MM.1S (cell line): ENCODE measurements around the gene RWDD2A.

Experiments
- DNase-seq: peaks from one replicate; pipeline ENCODE4 v3.0.0-alpha.2; 2015
- H2AFZ ChIP-seq: fragments of 300-600 bp; sonication (generic); 2 replicates; pipeline ENCODE4 v1.6.0; 2016; ENCODE audit warnings: antibody characterized with exemption, low read length
- H3F3A ChIP-seq: fragments of 300-600 bp; sonication (generic); 2 replicates; pipeline ENCODE4 v1.6.1; 2016; ENCODE audit warnings: mild to moderate bottlenecking, antibody characterized with exemption, low read length, moderate library complexity, mixed read lengths; ENCODE audit not compliant: insufficient read depth
- H3K27ac ChIP-seq: fragments of 300-600 bp; sonication (generic); 2 replicates; pipeline ENCODE4 v1.5.1; 2016; ENCODE audit warnings: mild to moderate bottlenecking, low read length
- H3K27me3 ChIP-seq: fragments of 300-600 bp; sonication (generic); replicated peaks from 2 replicates; pipeline ENCODE4 v1.6.0; 2016; ENCODE audit warnings: low read length; ENCODE audit not compliant: insufficient read depth
- H3K36me3 ChIP-seq: fragments of 300-600 bp; sonication (generic); replicated peaks from 2 replicates; pipeline ENCODE4 v1.6.1; 2016; ENCODE audit warnings: mild to moderate bottlenecking, low read length, mixed read lengths; ENCODE audit not compliant: insufficient read depth
- H3K4me1 ChIP-seq: fragments of 300-600 bp; sonication (generic); 2 replicates; pipeline ENCODE4 v1.6.1; 2016; ENCODE audit warnings: low read length, mixed read lengths
- H3K4me2 ChIP-seq: fragments of 300-600 bp; sonication (generic); 2 replicates; pipeline ENCODE4 v1.6.0; 2016; ENCODE audit warnings: low read depth, low read length
- H3K4me3 ChIP-seq: fragments of 300-600 bp; sonication (generic); 2 replicates; pipeline ENCODE4 v1.5.1; 2016; ENCODE audit warnings: low read length, mixed read lengths
- H3K79me2 ChIP-seq: fragments of 300-600 bp; sonication (generic); 2 replicates; pipeline ENCODE4 v1.6.1; 2016; ENCODE audit warnings: mixed run types, low read length, mixed read lengths
- H3K9ac ChIP-seq: fragments of 300-600 bp; sonication (generic); 2 replicates; pipeline ENCODE4 v1.6.1; 2016; ENCODE audit warnings: low read length, mixed read lengths
- H3K9me2 ChIP-seq: fragments of 300-600 bp; sonication (generic); replicated peaks from 2 replicates; pipeline ENCODE4 v1.6.1; 2016; ENCODE audit warnings: mild to moderate bottlenecking, low read length, mixed read lengths; ENCODE audit not compliant: insufficient read depth
- H3K9me3 ChIP-seq: fragments of 300-600 bp; sonication (generic); replicated peaks from 2 replicates; pipeline ENCODE4 v1.6.1; 2016; ENCODE audit warnings: mild to moderate bottlenecking, low read length, mixed read lengths; ENCODE audit not compliant: insufficient read depth
- H4K20me1 ChIP-seq: fragments of 300-600 bp; sonication (generic); 2 replicates; pipeline ENCODE4 v1.6.1; 2016; ENCODE audit warnings: mild to moderate bottlenecking, low read length, moderate library complexity, mixed read lengths; ENCODE audit not compliant: insufficient read depth
- EZH2 ChIP-seq: fragments of 300-600 bp; sonication (generic); optimal IDR thresholded peaks from 2 replicates; pipeline ENCODE3; 2017; ENCODE audit warnings: low read depth, mild to moderate bottlenecking, antibody characterized with exemption, low read length, mixed read lengths
- EZH2phosphoT487 ChIP-seq: fragments of 300-600 bp; sonication (generic); IDR thresholded peaks from 2 replicates; pipeline ENCODE4 v1.6.1; 2018; ENCODE audit warnings: antibody characterized with exemption, low read length
- TF ChIP-seq, protein P1 (sequence below): fragments of 300-600 bp; sonication (generic); IDR thresholded peaks from 2 replicates; pipeline ENCODE4 v1.5.1; 2016; ENCODE audit warnings: antibody characterized with exemption, low read length, mixed read lengths

RWDD2A gene

DNA sequence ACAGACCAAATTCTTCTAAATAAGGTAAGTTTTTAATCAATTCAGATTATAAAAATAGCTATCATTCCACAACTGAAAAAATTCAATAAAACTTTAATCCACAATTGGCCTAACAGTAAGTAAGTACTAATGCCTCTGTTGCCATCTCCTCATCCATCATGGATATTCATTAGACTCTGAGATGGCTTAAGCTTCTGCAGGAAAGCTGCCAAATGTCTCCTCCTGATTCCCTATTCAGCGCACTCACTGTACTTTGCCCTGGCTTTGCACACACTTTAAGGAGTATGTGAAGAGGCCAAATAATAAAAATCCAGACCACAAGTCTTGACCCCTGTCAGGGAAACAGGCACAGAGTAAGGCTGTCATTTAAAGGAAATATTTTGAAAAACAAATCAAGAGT, 23.6 kb upstream of the RWDD2A start:
- Histone ChIP-seq H2AFZ (no peak overlapping the region), H3K79me2 (no peaks in the 10 kb centered on the region), H3K9me3 (no peaks in the 10 kb centered on the region), H3K9ac (no peak overlapping the region), H3K9me2 (no peaks in the 10 kb centered on the region), H3F3A (peaks cover 7% of the 10 kb centered on the region; the same call in 1 of the 2 replicates), H3K27me3 (no peaks in the 10 kb centered on the region), H3K4me1 (peaks cover 22% of the 10 kb centered on the region), H3K27ac (no peak overlapping the region), H3K4me2 (no peak overlapping the region), H3K4me3 (no peak overlapping the region), H3K36me3 (peaks cover 28% of the 10 kb centered on the region; the same call in 1 of the 2 replicates), H4K20me1 (no peaks in the 10 kb centered on the region)
- TF ChIP-seq, protein P1, sequence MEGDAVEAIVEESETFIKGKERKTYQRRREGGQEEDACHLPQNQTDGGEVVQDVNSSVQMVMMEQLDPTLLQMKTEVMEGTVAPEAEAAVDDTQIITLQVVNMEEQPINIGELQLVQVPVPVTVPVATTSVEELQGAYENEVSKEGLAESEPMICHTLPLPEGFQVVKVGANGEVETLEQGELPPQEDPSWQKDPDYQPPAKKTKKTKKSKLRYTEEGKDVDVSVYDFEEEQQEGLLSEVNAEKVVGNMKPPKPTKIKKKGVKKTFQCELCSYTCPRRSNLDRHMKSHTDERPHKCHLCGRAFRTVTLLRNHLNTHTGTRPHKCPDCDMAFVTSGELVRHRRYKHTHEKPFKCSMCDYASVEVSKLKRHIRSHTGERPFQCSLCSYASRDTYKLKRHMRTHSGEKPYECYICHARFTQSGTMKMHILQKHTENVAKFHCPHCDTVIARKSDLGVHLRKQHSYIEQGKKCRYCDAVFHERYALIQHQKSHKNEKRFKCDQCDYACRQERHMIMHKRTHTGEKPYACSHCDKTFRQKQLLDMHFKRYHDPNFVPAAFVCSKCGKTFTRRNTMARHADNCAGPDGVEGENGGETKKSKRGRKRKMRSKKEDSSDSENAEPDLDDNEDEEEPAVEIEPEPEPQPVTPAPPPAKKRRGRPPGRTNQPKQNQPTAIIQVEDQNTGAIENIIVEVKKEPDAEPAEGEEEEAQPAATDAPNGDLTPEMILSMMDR, result no peak
- TF ChIP-seq EZH2phosphoT487 (no peak), EZH2 (no peak)
- no peak for DNase-seq

DNA sequence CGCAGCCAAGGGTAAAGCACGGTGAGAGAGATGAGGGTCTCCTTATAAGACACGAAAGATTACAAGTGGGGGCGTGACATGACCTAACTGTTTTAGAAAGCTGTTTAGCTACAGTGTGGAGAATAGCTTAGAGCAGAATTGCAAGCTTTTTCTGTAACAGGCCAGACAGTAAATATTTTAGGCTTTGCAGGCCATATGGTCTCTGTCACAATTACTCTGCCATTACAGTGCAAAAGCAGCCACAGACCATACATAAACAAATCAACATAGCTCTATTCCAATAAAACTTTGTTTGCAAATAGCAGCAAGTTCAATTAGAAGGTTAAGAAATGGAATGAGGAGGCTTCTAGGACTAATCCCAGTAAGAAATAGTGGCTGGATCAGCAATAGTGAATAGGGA, 16.9 kb upstream of the RWDD2A start:
- Histone ChIP-seq H3K4me2 (no peak overlapping the region), H3F3A (peaks cover 7% of the 10 kb centered on the region; the same call in 1 of the 2 replicates), H3K4me3 (no peak overlapping the region), H3K9me3 (no peaks in the 10 kb centered on the region), H3K4me1 (peaks cover 19% of the 10 kb centered on the region), H3K79me2 (no peaks in the 10 kb centered on the region), H3K36me3 (peaks cover 3% of the 10 kb centered on the region; the same call in 1 of the 2 replicates), H3K27me3 (no peaks in the 10 kb centered on the region), H3K27ac (no peak overlapping the region), H3K9ac (no peak overlapping the region), H4K20me1 (no peaks in the 10 kb centered on the region), H3K9me2 (no peaks in the 10 kb centered on the region), H2AFZ (no peak overlapping the region)
- TF ChIP-seq EZH2phosphoT487, result no peak
- TF ChIP-seq, protein P1, result no peak
- no peak for TF ChIP-seq EZH2
- DNase-seq, result no peak

DNA sequence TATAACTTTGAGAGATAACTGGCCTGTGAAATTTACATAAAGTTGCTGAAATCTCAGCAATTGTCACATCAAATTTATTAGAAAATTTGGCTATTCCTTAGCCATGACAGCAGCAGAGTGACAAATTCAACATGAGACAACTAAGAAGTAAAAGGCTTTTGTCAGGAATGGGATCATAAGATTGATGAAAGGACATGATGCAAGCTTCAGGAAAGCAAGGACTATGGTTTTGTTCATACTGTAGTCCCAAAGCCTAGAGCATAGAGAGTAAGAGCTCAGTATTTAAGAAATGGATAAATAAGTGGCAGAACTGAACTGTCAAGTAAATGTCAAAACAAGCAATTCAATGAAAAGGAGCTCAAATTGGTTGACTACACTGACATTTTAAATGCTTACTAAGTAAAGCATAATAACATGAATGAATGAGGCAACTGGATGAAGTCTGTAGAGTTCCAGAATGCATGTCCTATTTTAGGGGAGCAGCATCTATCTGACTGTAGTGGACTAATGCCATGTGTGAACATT, 12.7 kb upstream of the RWDD2A start:
- Histone ChIP-seq H3F3A (no peaks in the 10 kb centered on the region), H3K9me3 (no peaks in the 10 kb centered on the region), H2AFZ (no peak overlapping the region), H3K4me1 (peaks cover 8% of the 10 kb centered on the region), H3K9me2 (no peaks in the 10 kb centered on the region), H4K20me1 (no peaks in the 10 kb centered on the region), H3K27ac (no peak overlapping the region), H3K4me2 (no peak overlapping the region), H3K36me3 (0 out of 2 replicates have a peak, but pooled peaks cover 3% of the 10 kb centered on the region), H3K4me3 (no peak overlapping the region), H3K27me3 (no peaks in the 10 kb centered on the region), H3K9ac (no peak overlapping the region), H3K79me2 (0 out of 2 replicates have a peak, but pooled peaks cover 5% of the 10 kb centered on the region)
- no peak for TF ChIP-seq EZH2phosphoT487
- TF ChIP-seq, protein P1, result no peak
- no peak for TF ChIP-seq EZH2
- no peak for DNase-seq
